ENCODE results near the gene SMC3.

Gene SMC3

DNA sequence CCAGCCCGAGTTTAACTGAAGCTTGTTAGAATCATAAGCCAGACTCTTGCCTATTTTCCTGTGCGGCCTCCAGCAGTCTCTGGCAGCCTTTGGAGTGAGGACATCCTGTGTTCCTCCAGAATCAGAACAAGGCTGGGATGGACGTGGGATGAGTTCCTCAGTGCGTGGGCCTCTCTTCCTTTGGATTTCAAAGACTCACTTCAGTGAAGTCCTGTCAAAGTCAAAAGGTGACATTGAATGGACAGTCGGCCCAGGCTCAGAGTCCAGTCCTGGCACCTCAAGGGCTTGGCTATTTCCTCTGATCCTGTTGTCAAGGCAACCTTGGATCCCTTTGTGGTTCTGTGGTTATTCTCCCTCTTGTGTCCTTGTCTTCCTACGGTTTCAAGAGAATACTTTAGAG lies 21.4 kb upstream of the SMC3 start:
- DNase-seq, result no peak

DNA sequence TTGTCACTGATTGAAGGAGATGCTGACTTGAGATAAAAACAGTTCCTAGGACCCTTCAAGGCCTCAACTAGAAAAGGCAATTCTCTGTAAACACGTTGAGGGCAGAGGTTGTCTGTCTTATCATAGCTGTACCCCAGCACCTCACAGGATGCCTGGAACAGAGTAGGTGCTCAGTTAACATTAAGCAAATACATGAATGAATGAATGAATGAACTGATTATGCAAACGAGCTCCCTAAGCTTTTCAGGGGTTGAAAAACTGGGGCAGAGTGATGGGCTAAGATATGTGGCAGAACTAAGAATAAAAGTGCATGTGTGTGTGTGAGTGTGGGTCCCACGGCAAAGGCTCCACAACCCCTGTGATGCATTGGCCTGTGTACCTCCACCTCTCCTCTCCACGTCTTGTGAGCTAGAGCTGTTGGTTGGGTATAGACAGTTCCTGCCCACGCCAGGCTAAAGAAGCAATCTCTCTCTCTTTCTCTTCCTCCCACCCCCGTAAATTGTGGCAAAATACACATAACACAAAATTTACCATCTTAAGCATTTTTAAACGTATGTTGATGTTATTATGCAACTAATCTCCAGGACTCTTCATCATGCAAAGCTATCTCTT lies 20.9 kb upstream of the SMC3 start:
- no peak for DNase-seq

DNA sequence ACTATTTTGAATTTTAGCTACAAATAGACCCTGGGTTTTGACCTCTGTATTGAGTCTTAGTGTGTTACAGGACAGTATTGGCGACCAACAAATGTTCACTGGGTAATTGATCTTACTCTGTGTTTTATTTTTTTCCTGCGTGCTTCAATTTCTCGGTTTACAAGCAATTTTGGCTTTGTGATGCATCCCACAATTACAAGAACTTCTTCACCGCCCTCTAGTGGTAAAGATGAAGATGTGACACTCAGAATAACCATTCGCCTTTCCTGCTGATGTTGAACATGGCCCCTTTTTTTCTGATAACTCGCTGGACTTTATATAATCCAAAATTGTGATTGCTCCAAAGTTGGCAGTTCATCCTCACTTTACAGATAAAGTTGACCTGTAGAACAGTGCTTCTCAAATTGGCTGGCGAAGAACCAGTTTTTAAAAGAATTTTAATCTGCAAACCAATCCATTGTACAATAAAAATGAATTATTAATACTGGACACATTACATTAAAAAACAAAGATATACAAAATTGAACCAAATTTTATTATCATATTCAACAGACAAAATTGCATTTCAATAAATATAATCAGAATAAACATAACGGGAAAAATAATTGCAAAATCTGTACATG lies 20.2 kb upstream of the SMC3 start:
- DNase-seq, result no peak

DNA sequence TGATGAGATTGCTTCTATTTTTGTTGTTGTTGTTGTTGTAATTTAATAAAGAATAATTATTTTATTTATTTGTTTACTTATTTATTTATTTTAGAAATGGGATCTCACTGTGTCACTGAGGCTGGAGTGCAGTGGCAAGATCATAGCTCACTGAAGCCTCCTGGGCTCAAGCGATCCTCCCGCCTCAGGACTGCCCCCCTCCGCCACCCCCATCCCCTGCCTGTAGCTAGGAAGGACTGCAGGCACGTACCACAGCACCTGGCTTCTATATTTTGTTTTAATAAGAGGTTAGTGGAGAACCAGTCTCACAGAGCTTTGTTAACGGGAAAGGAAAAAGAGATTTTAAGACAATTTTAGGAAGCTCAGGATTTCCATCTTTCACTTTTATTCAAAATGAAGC lies 19.5 kb upstream of the SMC3 start:
- DNase-seq, result no peak

GRCh38 chr10:110549211-110549610 lies 18.3 kb upstream of the SMC3 start:
- DNase-seq, result no peak

- no peak for DNase-seq
These were observed 13.6 kb upstream of the SMC3 start for GRCh38 chr10:110553905-110554304.

- no peak for DNase-seq
These were observed 11.2 kb upstream of the SMC3 start for GRCh38 chr10:110556296-110556695.

DNA sequence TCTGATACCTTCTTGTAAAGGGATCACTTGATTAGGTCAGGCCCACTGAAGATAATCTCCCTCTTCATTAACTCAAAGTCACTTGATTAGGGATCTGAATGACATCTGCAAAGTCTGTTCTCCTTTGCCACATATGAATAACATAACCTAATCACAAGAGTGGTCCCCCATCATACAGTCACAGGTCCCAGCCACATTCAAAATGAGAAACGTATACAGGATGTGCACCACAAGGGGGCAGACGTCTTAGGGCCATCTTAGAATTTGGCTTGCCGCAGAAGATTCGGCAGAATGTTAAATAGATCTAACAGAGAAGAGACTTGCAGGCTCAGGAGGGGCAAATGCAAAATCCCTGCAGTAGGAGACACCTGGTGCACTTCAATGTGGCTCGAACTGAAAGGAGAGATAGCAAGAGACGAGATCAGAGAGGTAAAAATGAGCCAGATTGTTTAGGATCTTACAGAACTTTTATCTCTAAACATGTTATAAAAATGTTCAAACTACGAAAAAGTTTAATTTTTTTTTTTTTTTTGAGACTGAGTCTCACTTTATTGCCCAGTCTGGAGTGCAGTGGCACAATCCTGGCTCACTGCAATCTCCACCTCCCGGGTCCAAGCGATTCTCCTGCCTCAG lies 10.4 kb upstream of the SMC3 start:
- peak; percentile 79 for DNase-seq

GRCh38 chr10:110558041-110558440 lies 9.5 kb upstream of the SMC3 start:
- DNase-seq, result no peak

DNA sequence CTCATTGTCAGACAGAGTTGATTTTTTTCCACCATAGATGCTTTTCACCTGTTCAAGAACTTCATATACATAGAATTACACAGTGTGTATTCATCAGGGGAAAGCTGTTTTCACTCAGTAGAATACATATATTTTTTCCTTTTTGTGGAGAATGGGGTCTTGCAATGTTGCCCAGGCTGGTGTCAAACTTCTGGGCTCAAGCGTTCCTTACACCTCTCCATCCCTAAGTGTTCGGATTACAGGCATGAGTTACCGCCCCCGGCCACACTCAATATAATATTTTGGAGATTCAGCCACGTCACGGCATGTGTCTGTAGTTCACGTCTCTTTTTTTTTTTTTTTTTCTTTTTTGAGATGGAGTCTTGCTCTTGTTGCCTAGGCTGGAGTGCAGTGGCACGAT lies 7.5 kb upstream of the SMC3 start:
- DNase-seq, result no peak

GRCh38 chr10:110561292-110561691 lies 6.2 kb upstream of the SMC3 start:
- DNase-seq, result no peak

DNA sequence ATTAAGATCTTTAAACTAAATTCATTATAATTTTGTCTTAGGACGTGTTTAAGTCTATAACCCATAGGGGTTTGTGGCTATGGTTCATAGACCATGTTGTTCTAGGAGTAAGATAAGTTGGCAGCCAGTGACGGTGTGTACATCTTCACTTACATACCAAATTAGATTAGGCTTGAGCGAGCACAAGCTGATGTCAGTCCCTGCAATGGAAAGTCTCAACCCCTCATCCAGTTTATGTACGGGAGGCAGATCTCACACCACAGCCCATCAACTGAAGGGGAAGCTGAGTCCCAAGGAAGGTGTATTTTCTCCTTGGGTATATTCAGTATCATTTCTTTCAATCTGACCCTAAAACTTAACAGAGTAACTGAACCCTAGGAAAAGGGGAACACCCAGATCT lies 5.1 kb upstream of the SMC3 start:
- DNase-seq, result no peak

- no peak for DNase-seq
These were observed 4.4 kb upstream of the SMC3 start for GRCh38 chr10:110563132-110563531.

GRCh38 chr10:110566472-110567200 lies 859 bp upstream of the SMC3 start:
- DNase-seq, result no peak

- peak; percentile 60 for DNase-seq
These were observed 700 bp downstream of the SMC3 start for GRCh38 chr10:110568055-110568735.

GRCh38 chr10:110569122-110569521 lies 1.6 kb downstream of the SMC3 start:
- no peak for DNase-seq

GRCh38 chr10:110569736-110570135 lies 2.2 kb downstream of the SMC3 start:
- no peak for DNase-seq

GRCh38 chr10:110571093-110571743 lies 3.7 kb downstream of the SMC3 start:
- no peak for DNase-seq

GRCh38 chr10:110572862-110573261 lies 5.4 kb downstream of the SMC3 start:
- no peak for DNase-seq

- DNase-seq, result no peak
These were observed 6.9 kb downstream of the SMC3 start for GRCh38 chr10:110574420-110574819.

- DNase-seq, result no peak
These were observed 8.7 kb downstream of the SMC3 start for GRCh38 chr10:110576220-110576619.

DNA sequence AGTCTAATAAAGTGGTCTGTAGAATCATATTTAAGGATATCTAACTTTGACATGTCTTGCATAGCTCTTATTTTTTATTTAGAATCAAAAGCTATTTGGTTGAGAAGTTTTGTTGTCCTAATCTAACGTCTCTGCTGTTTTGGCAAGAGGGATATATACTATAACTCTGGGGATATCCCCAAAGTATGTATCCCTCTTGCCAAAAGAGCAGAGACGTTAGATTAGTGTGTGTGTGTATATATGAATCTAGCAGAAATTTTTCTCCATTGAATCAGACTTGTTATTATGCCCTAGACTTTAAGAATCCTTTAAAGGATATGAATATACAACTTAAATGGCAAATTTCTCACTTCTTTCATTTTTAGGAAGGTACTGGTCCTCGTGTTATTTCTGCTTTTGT lies 9.6 kb downstream of the SMC3 start:
- DNase-seq, result no peak

- DNase-seq, result no peak
These were observed 16.5 kb downstream of the SMC3 start for GRCh38 chr10:110584006-110584405.

Measured in stimulated activated CD4-positive, alpha-beta T cell treated with anti-CD3 and anti-CD28 coated beads, Interleukin-4, amount 100 ng/mL, for 24 hours (primary cell).